Right ventricle myocardium superior (tissue), 1 donor: ENCODE results near the gene ARID4B. TPM values are rescaled to one million over a fixed set of nuclear protein-coding genes. Genes with fewer than 3 reads are reported as not detected.

Source experiments
- ATAC-seq: fragments of 200-7000 bp; cut with Tn5 transposase; one replicate; pipeline ENCODE4 v1.9.1; 2020; ENCODE audit warnings: mild to moderate bottlenecking; ENCODE audit not compliant: poor library complexity
- DNase-seq: peaks from one replicate; pipeline ENCODE4 v3.0.0-alpha.2; 2020
- intact Hi-C: fragments of 100-400 bp; cut with DNase I; formaldehyde crosslinking; loops from one replicate; pipeline ENCODE4 v1.11.2; 2022
- microRNA-seq: library from miRNA; unstranded; fragments of <30 nt; microRNA quantifications from one replicate; pipeline ENCODE4 v1.2.0, GENCODE V29; 2020
- total RNA-seq: library from RNA; stranded (reverse); fragmentation: NEBNext Ultra II Directional; extraction: Animal tissue kit (Norgen Biotek cat#: 25700); gene quantifications from one replicate; pipeline ENCODE4 v1.2.1, GENCODE V29; 2021
- donor health status: DM: no; HTN: yes; CAD: no; lungs with severe emphysema.

Gene ARID4B
- total RNA-seq, 1 donor from 2014 or later: 14.8 TPM

DNA sequence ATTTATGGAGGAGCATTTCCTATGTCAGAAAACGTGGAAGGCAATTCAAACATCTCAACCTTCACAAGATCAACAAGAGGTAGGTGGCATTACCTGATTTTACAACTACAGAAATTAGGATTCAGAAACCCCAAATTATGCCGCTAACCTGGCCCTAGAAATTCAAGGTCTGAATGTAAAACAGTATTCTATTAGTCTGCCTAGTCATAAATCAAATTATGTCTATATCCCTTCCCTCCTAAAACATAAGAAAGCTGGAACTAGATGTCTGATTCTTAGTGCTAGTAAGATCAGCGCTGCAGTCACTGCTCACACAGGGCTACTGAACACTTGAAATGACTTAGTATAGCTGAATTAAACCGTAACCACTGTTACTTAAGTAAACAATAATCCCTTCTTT, 200.8 kb downstream of the ARID4B start:
- ATAC-seq (no peak), DNase-seq (no peak)
- intact Hi-C loops: no loop called here

DNA sequence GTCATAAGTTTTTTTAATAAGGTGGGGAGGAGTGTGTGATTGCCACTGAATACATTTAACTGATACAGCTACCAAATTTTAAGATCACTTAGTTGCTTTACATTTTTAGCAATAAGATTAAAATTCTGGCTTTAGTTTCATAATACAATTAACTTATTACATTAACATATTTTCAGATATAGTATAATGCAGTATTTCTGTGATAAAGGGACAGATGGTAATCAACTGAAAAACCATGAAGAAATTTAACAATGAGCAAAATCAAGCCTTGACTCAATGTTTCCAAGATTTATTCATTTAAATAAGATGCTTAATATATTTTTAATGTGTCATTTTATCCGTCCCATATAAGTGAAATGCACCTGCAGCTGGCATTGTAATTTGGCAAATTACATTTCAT, 203.3 kb downstream of the ARID4B start:
- DNase-seq: no peak
- no peak for ATAC-seq
- intact Hi-C loops: no loop called here

DNA sequence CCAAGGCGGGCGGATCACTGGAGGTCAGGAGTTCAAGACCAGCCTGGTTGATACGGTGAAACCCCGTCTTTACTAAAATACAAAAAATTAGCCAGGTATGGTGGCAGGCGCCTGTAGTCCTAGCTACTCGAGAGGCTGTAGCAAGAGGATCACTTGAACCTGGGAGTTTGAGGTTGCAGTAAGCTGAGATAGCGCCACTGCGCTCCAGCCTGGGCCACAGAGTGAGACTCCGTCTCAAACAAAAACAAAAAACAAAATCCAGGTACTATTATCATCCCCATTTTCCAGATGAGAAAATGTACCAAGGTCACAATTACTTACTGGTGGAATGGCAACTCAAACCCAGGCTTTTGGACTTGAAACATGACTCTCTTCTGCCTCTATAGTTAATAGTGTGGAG, 203.9 kb downstream of the ARID4B start:
- DNase-seq (no peak), ATAC-seq (no peak)
- intact Hi-C loops: no loop called here

DNA sequence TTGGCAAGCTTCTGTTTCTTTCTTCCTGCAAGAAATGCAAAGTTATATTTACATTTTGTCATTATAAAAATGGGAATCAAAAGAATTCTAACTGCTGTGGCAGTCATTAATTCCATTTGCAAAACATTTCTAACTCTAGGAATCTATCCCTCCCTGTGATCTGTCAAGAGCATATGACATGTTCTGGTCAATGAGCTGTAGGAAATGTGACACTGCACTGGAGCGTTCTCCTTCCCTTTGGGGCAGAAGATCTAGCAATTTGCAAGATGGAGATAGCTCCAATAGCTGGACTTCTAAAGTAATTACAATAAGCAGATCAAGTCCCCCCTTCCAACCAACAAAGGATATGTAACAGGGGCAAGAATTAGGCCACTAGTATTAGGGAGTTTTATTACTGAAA, 205.6 kb downstream of the ARID4B start:
- no peak for DNase-seq
- intact Hi-C loops: no loop called here
- ATAC-seq: no peak

Small RNAs within 50 kb of the gene (microRNA-seq; reads per million reads assigned to microRNA genes)
- not detected for gene MIR4753

Other genes with a start within 250 kb of the ARID4B start
- gene TOMM20, start 199.3 kb downstream of the ARID4B start, total RNA-seq: 76.7 TPM
- gene RBM34, start 166.9 kb downstream of the ARID4B start, total RNA-seq: 50.1 TPM
- gene GGPS1, start 391 bp upstream of the ARID4B start, total RNA-seq: 31.4 TPM
- gene TBCE, start 39.2 kb upstream of the ARID4B start, total RNA-seq: 15.7 TPM
- 22.4 TPM for gene B3GALNT2, start 176.3 kb upstream of the ARID4B start, total RNA-seq